ENCODE results near the gene JUN. TPM values are rescaled to one million over a fixed set of nuclear protein-coding genes. Genes with fewer than 3 reads are reported as not detected.

The JUN gene
- polyA plus RNA-seq, 1 donor (not counting 4 experiments of a cell fraction or from before 2014, with no cell fraction given): 70.1 TPM

DNA sequence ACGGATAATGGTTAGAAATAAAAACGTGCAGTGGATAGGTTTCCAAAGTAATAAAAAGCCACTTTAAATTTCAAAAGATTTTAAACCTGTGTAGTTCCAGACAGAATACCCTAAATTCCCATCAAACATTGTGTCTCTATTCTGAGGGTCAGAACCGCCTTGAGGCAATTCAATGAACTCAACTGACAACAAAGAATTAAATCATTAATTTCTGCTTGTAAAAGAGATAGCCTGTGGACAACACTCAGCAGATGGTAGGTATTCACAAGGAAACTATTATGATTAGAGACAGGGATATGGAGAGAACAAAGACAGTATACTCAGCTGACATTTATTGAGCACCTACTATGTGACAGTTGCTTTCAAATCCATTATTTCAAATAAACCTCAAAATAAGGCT, 35.1 kb upstream of the JUN start:
- no peak overlapping the region for H3K4me2 ChIP-seq (ENCODE audit: control insufficient read depth, extremely low read depth, insufficient read depth, low read depth, low read length)
- H3K9me1 ChIP-seq (ENCODE audit: control insufficient read depth, extremely low read depth, insufficient read depth, low read length): no peaks in the 10 kb centered on the region
- peaks cover 61% of the 10 kb centered on the region for H3K4me1 ChIP-seq (ENCODE audit: control insufficient read depth, extremely low read depth, insufficient read depth, low read length)
- DNase-seq (ENCODE audit: low read depth, low spot score) (no peak), FAIRE-seq (no peak)
- H3K27me3 ChIP-seq (ENCODE audit: control insufficient read depth, extremely low read depth, insufficient read depth, low read length): no peaks in the 10 kb centered on the region
- no peak overlapping the region for H3K4me3 ChIP-seq (ENCODE audit: control insufficient read depth in 2 of 3, extremely low read depth in 1 of 3, insufficient read depth in 2 of 3, low read depth in 1 of 3, low read length in 3 of 3)
- H3K79me2 ChIP-seq (ENCODE audit: control insufficient read depth, insufficient read depth, low read length): no peaks in the 10 kb centered on the region
- no peaks in the 10 kb centered on the region for H3K36me3 ChIP-seq (ENCODE audit: control insufficient read depth in 2 of 2, extremely low read depth in 1 of 2, insufficient read depth in 2 of 2, low read length in 2 of 2)
- no peak overlapping the region for H3K27ac ChIP-seq (ENCODE audit: control insufficient read depth, insufficient read depth, low read length)
- no peaks in the 10 kb centered on the region for H3K9me3 ChIP-seq (ENCODE audit: control insufficient read depth, low read depth, low read length)
- H4K20me1 ChIP-seq (ENCODE audit: control insufficient read depth, extremely low read depth, insufficient read depth, low read length): no peaks in the 10 kb centered on the region
- H2AFZ ChIP-seq (ENCODE audit: control insufficient read depth, low read length): no peak overlapping the region
- H3K9ac ChIP-seq (ENCODE audit: control insufficient read depth, extremely low read depth, insufficient read depth, low read length): no peak overlapping the region
- dilution Hi-C loops (cut with MboI; ENCODE audit: extremely low pct_ligation_motif_present, low sequenced_read_pairs): no loop called here
- no peak for TF ChIP-seq EZH2 (IDR thresholded peaks at IDR 0.05; ENCODE audit: low read length)
- TF ChIP-seq, protein P1, sequence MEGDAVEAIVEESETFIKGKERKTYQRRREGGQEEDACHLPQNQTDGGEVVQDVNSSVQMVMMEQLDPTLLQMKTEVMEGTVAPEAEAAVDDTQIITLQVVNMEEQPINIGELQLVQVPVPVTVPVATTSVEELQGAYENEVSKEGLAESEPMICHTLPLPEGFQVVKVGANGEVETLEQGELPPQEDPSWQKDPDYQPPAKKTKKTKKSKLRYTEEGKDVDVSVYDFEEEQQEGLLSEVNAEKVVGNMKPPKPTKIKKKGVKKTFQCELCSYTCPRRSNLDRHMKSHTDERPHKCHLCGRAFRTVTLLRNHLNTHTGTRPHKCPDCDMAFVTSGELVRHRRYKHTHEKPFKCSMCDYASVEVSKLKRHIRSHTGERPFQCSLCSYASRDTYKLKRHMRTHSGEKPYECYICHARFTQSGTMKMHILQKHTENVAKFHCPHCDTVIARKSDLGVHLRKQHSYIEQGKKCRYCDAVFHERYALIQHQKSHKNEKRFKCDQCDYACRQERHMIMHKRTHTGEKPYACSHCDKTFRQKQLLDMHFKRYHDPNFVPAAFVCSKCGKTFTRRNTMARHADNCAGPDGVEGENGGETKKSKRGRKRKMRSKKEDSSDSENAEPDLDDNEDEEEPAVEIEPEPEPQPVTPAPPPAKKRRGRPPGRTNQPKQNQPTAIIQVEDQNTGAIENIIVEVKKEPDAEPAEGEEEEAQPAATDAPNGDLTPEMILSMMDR (optimal IDR thresholded peaks at IDR 0.05 in 1 of 3, IDR thresholded peaks at IDR 0.05 in 1 of 3, conservative IDR thresholded peaks at IDR 0.05 in 1 of 3; ENCODE audit: extremely low read depth in 1 of 3, insufficient read depth in 2 of 3, low read length in 3 of 3): no peak

DNA sequence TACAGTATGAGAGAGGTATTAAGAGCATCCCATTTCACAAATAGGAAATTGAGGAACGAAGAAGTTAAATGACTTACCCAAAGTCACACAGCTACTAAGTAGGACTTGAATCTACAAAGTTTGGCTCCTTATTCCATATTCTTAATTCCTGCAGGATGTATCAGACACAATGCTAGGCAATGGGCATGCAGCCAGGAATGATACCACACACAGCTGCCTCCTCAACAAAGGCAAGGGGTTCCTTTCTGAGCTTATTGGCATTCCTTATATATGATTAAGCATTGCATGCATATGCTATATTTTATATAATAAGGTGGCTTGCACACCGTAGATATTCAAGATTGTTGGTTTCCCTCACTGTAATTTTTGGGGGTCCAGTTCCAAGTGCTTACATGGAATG, 34.2 kb upstream of the JUN start:
- Histone ChIP-seq H3K9me1 (ENCODE audit: control insufficient read depth, extremely low read depth, insufficient read depth, low read length) (no peaks in the 10 kb centered on the region), H3K27ac (ENCODE audit: control insufficient read depth, insufficient read depth, low read length) (peak overlapping the region; percentile 88), H3K9me3 (ENCODE audit: control insufficient read depth, low read depth, low read length) (no peaks in the 10 kb centered on the region), H2AFZ (ENCODE audit: control insufficient read depth, low read length) (no peak overlapping the region), H3K79me2 (ENCODE audit: control insufficient read depth, insufficient read depth, low read length) (no peaks in the 10 kb centered on the region), H4K20me1 (ENCODE audit: control insufficient read depth, extremely low read depth, insufficient read depth, low read length) (no peaks in the 10 kb centered on the region), H3K9ac (ENCODE audit: control insufficient read depth, extremely low read depth, insufficient read depth, low read length) (no peak overlapping the region), H3K4me1 (ENCODE audit: control insufficient read depth, extremely low read depth, insufficient read depth, low read length) (peaks cover 61% of the 10 kb centered on the region), H3K36me3 (ENCODE audit: control insufficient read depth in 2 of 2, extremely low read depth in 1 of 2, insufficient read depth in 2 of 2, low read length in 2 of 2) (no peaks in the 10 kb centered on the region), H3K4me2 (ENCODE audit: control insufficient read depth, extremely low read depth, insufficient read depth, low read depth, low read length) (peak overlapping the region; percentile 2), H3K4me3 (ENCODE audit: control insufficient read depth in 2 of 3, extremely low read depth in 1 of 3, insufficient read depth in 2 of 3, low read depth in 1 of 3, low read length in 3 of 3) (no peak overlapping the region), H3K27me3 (ENCODE audit: control insufficient read depth, extremely low read depth, insufficient read depth, low read length) (no peaks in the 10 kb centered on the region)
- TF ChIP-seq, protein P1 (optimal IDR thresholded peaks at IDR 0.05 in 1 of 3, IDR thresholded peaks at IDR 0.05 in 1 of 3, conservative IDR thresholded peaks at IDR 0.05 in 1 of 3; ENCODE audit: extremely low read depth in 1 of 3, insufficient read depth in 2 of 3, low read length in 3 of 3): no peak
- TF ChIP-seq EZH2 (IDR thresholded peaks at IDR 0.05; ENCODE audit: low read length): no peak
- DNase-seq (ENCODE audit: low read depth, low spot score): peak; percentile 84
- dilution Hi-C loops (cut with MboI; ENCODE audit: extremely low pct_ligation_motif_present, low sequenced_read_pairs): no loop called here
- FAIRE-seq: peak; percentile 91
